Embryonic facial prominence (tissue), 1 donor: ENCODE data around the gene TOMM70.
A peak's percentile ranks its signal among the peaks of the same experiment; 100 is the strongest.

Experiments used
- DNase-seq: peaks from one replicate; pipeline ENCODE4 v3.0.0-alpha.2; 2016; ENCODE audit errors: extremely low spot score

TOMM70 gene

GRCh38 chr3:100325827-100326226 is 75.1 kb downstream of the TOMM70 start:
- no peak for DNase-seq

- no peak for DNase-seq
Observed at GRCh38 chr3:100324044-100324443, 76.8 kb downstream of the TOMM70 start.

GRCh38 chr3:100319951-100320350 is 80.9 kb downstream of the TOMM70 start:
- no peak for DNase-seq

GRCh38 chr3:100317912-100318311 is 83.0 kb downstream of the TOMM70 start:
- DNase-seq, result no peak

GRCh38 chr3:100316641-100317069 is 84.2 kb downstream of the TOMM70 start:
- peak; percentile 42 for DNase-seq
